SK-N-SH treated with all-trans-retinoic acid at 6 μM for 48 hours (cell line): ENCODE data around the gene MAPKBP1.

Experiments
- ARNTL ChIP-seq: fragments of 450-650 bp; formaldehyde crosslinking; IDR thresholded peaks from 2 replicates; pipeline ENCODE4 v1.5.0; 2020; ENCODE audit warnings: low read depth, mild to moderate bottlenecking, moderate library complexity, borderline replicate concordance
- BACH2 ChIP-seq: fragments of 250-450 bp; sonication (Bioruptor Pico); IDR thresholded peaks from 2 replicates; pipeline ENCODE4 v1.9.0; 2021; ENCODE audit warnings: mild to moderate bottlenecking, borderline replicate concordance
- CREB5 ChIP-seq: fragments of 250-450 bp; sonication (Bioruptor Pico); IDR thresholded peaks from 2 replicates; pipeline ENCODE4 v1.5.1; 2020; ENCODE audit warnings: low read depth, mild to moderate bottlenecking, moderate library complexity
- CSDC2 ChIP-seq: fragments of 250-450 bp; sonication (Bioruptor Pico); IDR thresholded peaks from 2 replicates; pipeline ENCODE4 v1.5.0; 2020; ENCODE audit warnings: mild to moderate bottlenecking, moderate library complexity
- RARB ChIP-seq: fragments of 250-450 bp; sonication (Bioruptor Pico); IDR thresholded peaks from 2 replicates; pipeline ENCODE4 v1.8.0; 2021; ENCODE audit warnings: mild to moderate bottlenecking, moderate library complexity
- TOX ChIP-seq: fragments of 250-450 bp; sonication (Bioruptor Pico); IDR thresholded peaks from 2 replicates; pipeline ENCODE4 v1.8.0; 2021; ENCODE audit warnings: mild to moderate bottlenecking, moderate library complexity, borderline replicate concordance
- ZFP3 ChIP-seq: fragments of 250-450 bp; sonication (Bioruptor Pico); IDR thresholded peaks from 2 replicates; pipeline ENCODE4 v1.5.0; 2020; ENCODE audit warnings: mild to moderate bottlenecking, moderate library complexity
- ZFP30 ChIP-seq: fragments of 450-650 bp; formaldehyde crosslinking; IDR thresholded peaks from 2 replicates; pipeline ENCODE4 v1.5.0; 2022; ENCODE audit warnings: mild to moderate bottlenecking, moderate library complexity
- ZNF8 ChIP-seq: fragments of 450-650 bp; formaldehyde crosslinking; IDR thresholded peaks from 2 replicates; pipeline ENCODE4 v1.5.0; 2020; ENCODE audit warnings: mild to moderate bottlenecking, moderate library complexity
- TF ChIP-seq, protein P1 (sequence below): fragments of 250-450 bp; sonication (Bioruptor Pico); IDR thresholded peaks from 2 replicates; pipeline ENCODE4 v1.8.0; 2021; ENCODE audit warnings: low read depth, mild to moderate bottlenecking, moderate library complexity, borderline replicate concordance
- TF ChIP-seq, protein P2 (sequence below): fragments of 250-450 bp; sonication (Bioruptor Pico); IDR thresholded peaks from 2 replicates; pipeline ENCODE4 v1.8.0; 2020; ENCODE audit warnings: mild to moderate bottlenecking, moderate library complexity, borderline replicate concordance

DNA sequence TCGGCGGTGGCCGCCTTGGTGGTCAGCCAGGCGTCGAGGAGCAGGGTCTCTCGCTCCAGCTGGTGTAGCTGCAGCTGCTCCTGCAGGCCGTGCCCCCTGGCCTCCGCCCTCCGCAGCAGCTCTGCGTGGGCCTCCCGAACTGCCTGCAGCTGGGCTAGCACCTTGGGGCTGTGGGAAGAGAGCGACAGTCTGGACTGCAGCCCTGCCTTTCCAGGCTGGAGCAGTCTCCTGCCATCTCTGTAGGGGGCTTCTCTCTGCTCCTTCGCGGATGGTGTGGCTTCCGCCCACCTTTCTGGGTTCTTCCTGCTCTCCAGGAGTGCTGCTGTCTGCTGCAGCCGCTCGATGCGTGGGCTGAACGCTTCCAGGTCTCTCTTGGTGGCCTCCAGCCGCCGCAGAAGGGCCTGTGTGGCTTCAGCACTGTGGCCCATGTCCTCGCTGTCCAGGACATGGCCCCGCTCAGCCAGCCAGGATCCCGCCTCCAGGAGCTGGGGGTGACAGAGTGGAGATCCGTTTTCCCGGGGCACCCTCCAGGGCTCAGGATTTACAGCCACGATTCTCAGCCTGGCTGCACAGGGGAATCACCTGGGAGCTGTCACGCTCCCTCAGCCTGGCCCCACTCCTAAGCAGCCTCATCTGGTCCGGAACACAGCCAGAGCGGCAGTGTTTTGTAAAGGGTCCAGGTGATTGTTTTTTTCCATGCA is 81.1 kb downstream of the MAPKBP1 start:
- no peak for TF ChIP-seq ZFP3 (CRISPR knock-in tag)
- TF ChIP-seq RARB (CRISPR knock-in tag): no peak
- no peak for TF ChIP-seq ZNF8 (CRISPR knock-in tag)
- no peak for TF ChIP-seq BACH2 (CRISPR knock-in tag)
- no peak for TF ChIP-seq ARNTL (CRISPR knock-in tag)
- TF ChIP-seq, protein P1, sequence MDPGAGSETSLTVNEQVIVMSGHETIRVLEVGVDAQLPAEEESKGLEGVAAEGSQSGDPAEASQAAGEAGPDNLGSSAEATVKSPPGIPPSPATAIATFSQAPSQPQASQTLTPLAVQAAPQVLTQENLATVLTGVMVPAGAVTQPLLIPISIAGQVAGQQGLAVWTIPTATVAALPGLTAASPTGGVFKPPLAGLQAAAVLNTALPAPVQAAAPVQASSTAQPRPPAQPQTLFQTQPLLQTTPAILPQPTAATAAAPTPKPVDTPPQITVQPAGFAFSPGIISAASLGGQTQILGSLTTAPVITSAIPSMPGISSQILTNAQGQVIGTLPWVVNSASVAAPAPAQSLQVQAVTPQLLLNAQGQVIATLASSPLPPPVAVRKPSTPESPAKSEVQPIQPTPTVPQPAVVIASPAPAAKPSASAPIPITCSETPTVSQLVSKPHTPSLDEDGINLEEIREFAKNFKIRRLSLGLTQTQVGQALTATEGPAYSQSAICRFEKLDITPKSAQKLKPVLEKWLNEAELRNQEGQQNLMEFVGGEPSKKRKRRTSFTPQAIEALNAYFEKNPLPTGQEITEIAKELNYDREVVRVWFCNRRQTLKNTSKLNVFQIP (CRISPR knock-in tag): no peak
- TF ChIP-seq TOX: no peak
- TF ChIP-seq CSDC2 (CRISPR knock-in tag): no peak
- no peak for TF ChIP-seq CREB5 (CRISPR knock-in tag)
- TF ChIP-seq, protein P2, sequence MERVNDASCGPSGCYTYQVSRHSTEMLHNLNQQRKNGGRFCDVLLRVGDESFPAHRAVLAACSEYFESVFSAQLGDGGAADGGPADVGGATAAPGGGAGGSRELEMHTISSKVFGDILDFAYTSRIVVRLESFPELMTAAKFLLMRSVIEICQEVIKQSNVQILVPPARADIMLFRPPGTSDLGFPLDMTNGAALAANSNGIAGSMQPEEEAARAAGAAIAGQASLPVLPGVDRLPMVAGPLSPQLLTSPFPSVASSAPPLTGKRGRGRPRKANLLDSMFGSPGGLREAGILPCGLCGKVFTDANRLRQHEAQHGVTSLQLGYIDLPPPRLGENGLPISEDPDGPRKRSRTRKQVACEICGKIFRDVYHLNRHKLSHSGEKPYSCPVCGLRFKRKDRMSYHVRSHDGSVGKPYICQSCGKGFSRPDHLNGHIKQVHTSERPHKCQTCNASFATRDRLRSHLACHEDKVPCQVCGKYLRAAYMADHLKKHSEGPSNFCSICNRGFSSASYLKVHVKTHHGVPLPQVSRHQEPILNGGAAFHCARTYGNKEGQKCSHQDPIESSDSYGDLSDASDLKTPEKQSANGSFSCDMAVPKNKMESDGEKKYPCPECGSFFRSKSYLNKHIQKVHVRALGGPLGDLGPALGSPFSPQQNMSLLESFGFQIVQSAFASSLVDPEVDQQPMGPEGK (CRISPR knock-in tag): no peak
- no peak for TF ChIP-seq ZFP30 (CRISPR knock-in tag)
